Astrocyte (in vitro differentiated cells and primary cell): ENCODE data around the gene AQP12A. TPM values are rescaled to one million over a fixed set of nuclear protein-coding genes. Genes with fewer than 3 reads are reported as not detected.
"Not testable (repeated sequence)": the region's sequence is repeated elsewhere in the genome, so short reads cannot be mapped to it uniquely, and the experiment has no call there.

Experiments used
- DNase-seq: peaks from one replicate; pipeline ENCODE4 v3.0.0-alpha.2; 2010; ENCODE audit warnings: low read depth
- FAIRE-seq: peaks from 2 replicates; lab custom pipeline; 2011; peaks lifted over from hg19 to GRCh38; lab: Jason Lieb, UNC
- H2AFZ ChIP-seq: 2 replicates; pipeline ENCODE4 v1.6.0; 2012; ENCODE audit warnings: low read depth, low read length, inconsistent platforms
- H3K27ac ChIP-seq: 2 replicates; pipeline ENCODE4 v1.5.1; 2011; ENCODE audit warnings: low read depth, low read length, inconsistent platforms
- H3K27me3 ChIP-seq: 2 replicates; pipeline ENCODE4 v1.6.0; 2011; ENCODE audit warnings: low read length, inconsistent platforms; ENCODE audit not compliant: insufficient read depth
- H3K36me3 ChIP-seq: 2 replicates; pipeline ENCODE4 v1.5.1; 2011; ENCODE audit warnings: low read length, inconsistent platforms; ENCODE audit not compliant: insufficient read depth
- H3K4me1 ChIP-seq: 2 replicates; pipeline ENCODE4 v1.5.1; 2011; ENCODE audit warnings: low read length, inconsistent platforms; ENCODE audit not compliant: insufficient read depth
- H3K4me2 ChIP-seq: 2 replicates; pipeline ENCODE4 v1.6.0; 2012; ENCODE audit warnings: low read length, inconsistent platforms
- H3K4me3 ChIP-seq: 2 replicates; pipeline ENCODE4 v1.5.1; 2011; ENCODE audit warnings: low read depth, mild to moderate bottlenecking, low read length, inconsistent platforms; ENCODE audit not compliant: insufficient read depth
- H3K79me2 ChIP-seq: 2 replicates; pipeline ENCODE4 v1.6.0; 2012; ENCODE audit warnings: mild to moderate bottlenecking, low read length, inconsistent platforms; ENCODE audit not compliant: insufficient read depth
- H3K9ac ChIP-seq: 2 replicates; pipeline ENCODE4 v1.6.0; 2012; ENCODE audit warnings: mild to moderate bottlenecking, low read length, inconsistent platforms
- H3K9me3 ChIP-seq: 2 replicates; pipeline ENCODE4 v1.5.1; 2012; ENCODE audit warnings: low read depth, mild to moderate bottlenecking, low read length, inconsistent platforms; ENCODE audit not compliant: insufficient read depth
- H4K20me1 ChIP-seq: 2 replicates; pipeline ENCODE4 v1.6.0; 2012; ENCODE audit warnings: low read length, inconsistent platforms; ENCODE audit not compliant: insufficient read depth
- H3K27ac Mint-ChIP-seq: one replicate; pipeline ENCODE4 v1.8.0; 2021; ENCODE audit warnings: mild to moderate bottlenecking, mixed read lengths; ENCODE audit not compliant: unreplicated experiment
- H3K27me3 Mint-ChIP-seq: one replicate; pipeline ENCODE4 v1.8.0; 2021; ENCODE audit warnings: low read depth, mixed read lengths; ENCODE audit not compliant: unreplicated experiment
- H3K36me3 Mint-ChIP-seq: one replicate; pipeline ENCODE4 v1.8.0; 2021; ENCODE audit warnings: low read depth, mixed read lengths; ENCODE audit not compliant: unreplicated experiment
- H3K4me1 Mint-ChIP-seq: one replicate; pipeline ENCODE4 v1.8.0; 2021; ENCODE audit warnings: low read depth, mixed read lengths; ENCODE audit not compliant: unreplicated experiment
- H3K4me3 Mint-ChIP-seq: one replicate; pipeline ENCODE4 v1.8.0; 2021; ENCODE audit warnings: mild to moderate bottlenecking, moderate library complexity, mixed read lengths; ENCODE audit not compliant: unreplicated experiment
- H3K9me3 Mint-ChIP-seq: one replicate; pipeline ENCODE4 v1.8.0; 2021; ENCODE audit warnings: mild to moderate bottlenecking, mixed read lengths; ENCODE audit not compliant: unreplicated experiment
- EZH2 ChIP-seq: IDR thresholded peaks from 2 replicates; pipeline ENCODE4 v1.6.1; 2012; ENCODE audit warnings: mild to moderate bottlenecking, low read length, inconsistent platforms; ENCODE audit not compliant: insufficient read depth
- total RNA-seq: library from RNA; stranded (reverse); gene quantifications from 2 replicates; pipeline ENCODE4 v1.2.1, GENCODE V29; 2021
- TF ChIP-seq, protein P1 (sequence below): IDR thresholded peaks from 2 replicates; pipeline ENCODE4 v1.5.1; 2011; ENCODE audit warnings: low read depth, mild to moderate bottlenecking, inconsistent platforms, low read length, moderate library complexity; ENCODE audit not compliant: insufficient read depth

AQP12A gene
- total RNA-seq, 1 donor from 2014 or later, result not detected

DNA sequence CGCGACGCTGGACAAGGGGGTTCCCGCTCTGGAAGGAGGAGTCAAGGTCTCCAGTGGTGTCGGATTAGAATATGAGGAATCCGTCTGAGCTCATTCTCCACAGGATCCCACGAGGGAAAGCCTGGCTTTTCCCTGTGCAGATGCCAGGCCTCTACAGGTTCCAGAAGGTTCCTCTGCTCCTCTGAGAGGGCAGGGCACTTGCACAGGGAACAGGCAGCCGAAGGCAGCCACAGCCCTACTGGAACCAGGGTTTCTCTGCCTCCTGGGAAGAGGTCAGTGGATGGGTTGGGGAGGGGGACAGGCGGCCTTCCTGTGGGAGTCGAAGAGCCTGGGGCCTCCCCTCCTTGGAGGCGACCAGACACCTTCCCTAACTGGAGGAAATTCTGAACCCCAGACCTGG is 1.7 kb upstream of the AQP12A start:
- no peak overlapping the region for H3K27ac ChIP-seq
- H3K36me3 ChIP-seq, result no peaks in the 10 kb centered on the region
- DNase-seq (no peak), FAIRE-seq (no peak)
- no peak overlapping the region for H2AFZ ChIP-seq
- H3K4me2 ChIP-seq, result no peak overlapping the region
- no peaks in the 10 kb centered on the region for H3K9me3 Mint-ChIP-seq
- H3K4me1 ChIP-seq, result no peaks in the 10 kb centered on the region
- H3K27me3 ChIP-seq, result peaks cover 7% of the 10 kb centered on the region
- H3K9ac ChIP-seq, result no peak overlapping the region
- H3K9me3 ChIP-seq, result no peaks in the 10 kb centered on the region
- H4K20me1 ChIP-seq, result no peaks in the 10 kb centered on the region
- H3K4me3 ChIP-seq, result no peak overlapping the region
- no peaks in the 10 kb centered on the region for H3K4me1 Mint-ChIP-seq
- H3K36me3 Mint-ChIP-seq, result no peaks in the 10 kb centered on the region
- H3K79me2 ChIP-seq, result no peaks in the 10 kb centered on the region
- no peak overlapping the region for H3K4me3 Mint-ChIP-seq
- H3K27ac Mint-ChIP-seq, result no peak overlapping the region
- peaks cover 18% of the 10 kb centered on the region for H3K27me3 Mint-ChIP-seq
- no peak for TF ChIP-seq EZH2
- TF ChIP-seq, protein P1, sequence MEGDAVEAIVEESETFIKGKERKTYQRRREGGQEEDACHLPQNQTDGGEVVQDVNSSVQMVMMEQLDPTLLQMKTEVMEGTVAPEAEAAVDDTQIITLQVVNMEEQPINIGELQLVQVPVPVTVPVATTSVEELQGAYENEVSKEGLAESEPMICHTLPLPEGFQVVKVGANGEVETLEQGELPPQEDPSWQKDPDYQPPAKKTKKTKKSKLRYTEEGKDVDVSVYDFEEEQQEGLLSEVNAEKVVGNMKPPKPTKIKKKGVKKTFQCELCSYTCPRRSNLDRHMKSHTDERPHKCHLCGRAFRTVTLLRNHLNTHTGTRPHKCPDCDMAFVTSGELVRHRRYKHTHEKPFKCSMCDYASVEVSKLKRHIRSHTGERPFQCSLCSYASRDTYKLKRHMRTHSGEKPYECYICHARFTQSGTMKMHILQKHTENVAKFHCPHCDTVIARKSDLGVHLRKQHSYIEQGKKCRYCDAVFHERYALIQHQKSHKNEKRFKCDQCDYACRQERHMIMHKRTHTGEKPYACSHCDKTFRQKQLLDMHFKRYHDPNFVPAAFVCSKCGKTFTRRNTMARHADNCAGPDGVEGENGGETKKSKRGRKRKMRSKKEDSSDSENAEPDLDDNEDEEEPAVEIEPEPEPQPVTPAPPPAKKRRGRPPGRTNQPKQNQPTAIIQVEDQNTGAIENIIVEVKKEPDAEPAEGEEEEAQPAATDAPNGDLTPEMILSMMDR, result no peak

DNA sequence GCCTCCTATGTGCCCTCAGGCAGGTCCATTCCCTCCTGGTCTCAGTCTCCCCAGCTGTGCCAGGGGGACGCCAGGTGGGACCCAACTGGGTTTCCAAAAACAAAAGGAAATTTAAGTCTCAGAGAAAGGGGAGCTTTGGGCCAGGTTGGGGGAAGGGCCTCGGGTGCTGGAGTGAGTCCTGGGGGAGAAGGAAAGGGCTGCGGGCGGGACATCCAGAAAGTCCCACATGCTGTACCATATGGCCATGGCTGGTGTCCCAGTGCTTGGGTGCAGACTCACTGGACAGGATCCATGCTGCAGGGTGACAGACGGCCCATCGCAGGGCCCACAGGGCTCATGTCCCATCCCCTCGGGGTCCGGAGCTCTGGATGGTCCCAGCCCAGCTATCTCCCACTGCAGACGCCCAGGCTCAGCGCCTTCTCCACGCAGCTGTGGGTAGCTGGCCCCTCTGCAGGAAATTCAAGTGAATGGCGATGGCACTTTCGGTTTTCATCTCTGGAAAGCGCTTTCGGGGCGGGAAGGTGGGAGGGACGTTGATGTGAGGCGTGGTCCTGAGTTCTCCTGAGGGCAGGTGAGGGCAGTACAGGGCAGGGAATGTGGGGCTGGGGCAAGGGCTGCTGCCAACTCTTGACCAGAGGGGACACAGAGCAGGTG is 1.1 kb upstream of the AQP12A start:
- H3K27me3 Mint-ChIP-seq, result peaks cover 15% of the 10 kb centered on the region
- H3K4me2 ChIP-seq, H3K9me3 Mint-ChIP-seq, H4K20me1 ChIP-seq, H3K4me3 Mint-ChIP-seq, H3K4me1 ChIP-seq, H3K36me3 ChIP-seq, H3K36me3 Mint-ChIP-seq, H3K4me3 ChIP-seq, H3K79me2 ChIP-seq, H3K4me1 Mint-ChIP-seq, H3K27me3 ChIP-seq, FAIRE-seq, H3K9ac ChIP-seq, DNase-seq, H3K27ac ChIP-seq, H3K27ac Mint-ChIP-seq, H2AFZ ChIP-seq, H3K9me3 ChIP-seq: not testable (repeated sequence)

DNA sequence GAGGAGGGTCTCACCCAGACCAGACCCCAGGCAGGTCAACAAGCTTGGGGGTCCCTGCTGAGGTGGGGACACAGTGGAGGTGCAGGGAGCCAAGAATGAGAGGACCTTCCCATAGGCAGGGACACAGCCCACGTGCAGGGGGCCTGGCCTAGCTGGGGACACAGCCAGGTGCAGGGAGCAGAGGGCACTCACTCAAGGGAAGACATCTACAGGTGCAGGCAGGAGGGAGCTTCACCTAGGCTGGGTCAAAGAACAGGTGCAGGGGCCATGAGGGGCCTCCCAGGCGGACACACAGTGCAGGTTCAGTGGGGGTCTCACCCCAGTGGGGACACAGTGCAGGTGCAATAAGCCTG is 615 bp upstream of the AQP12A start:
- not testable (repeated sequence) for DNase-seq

DNA sequence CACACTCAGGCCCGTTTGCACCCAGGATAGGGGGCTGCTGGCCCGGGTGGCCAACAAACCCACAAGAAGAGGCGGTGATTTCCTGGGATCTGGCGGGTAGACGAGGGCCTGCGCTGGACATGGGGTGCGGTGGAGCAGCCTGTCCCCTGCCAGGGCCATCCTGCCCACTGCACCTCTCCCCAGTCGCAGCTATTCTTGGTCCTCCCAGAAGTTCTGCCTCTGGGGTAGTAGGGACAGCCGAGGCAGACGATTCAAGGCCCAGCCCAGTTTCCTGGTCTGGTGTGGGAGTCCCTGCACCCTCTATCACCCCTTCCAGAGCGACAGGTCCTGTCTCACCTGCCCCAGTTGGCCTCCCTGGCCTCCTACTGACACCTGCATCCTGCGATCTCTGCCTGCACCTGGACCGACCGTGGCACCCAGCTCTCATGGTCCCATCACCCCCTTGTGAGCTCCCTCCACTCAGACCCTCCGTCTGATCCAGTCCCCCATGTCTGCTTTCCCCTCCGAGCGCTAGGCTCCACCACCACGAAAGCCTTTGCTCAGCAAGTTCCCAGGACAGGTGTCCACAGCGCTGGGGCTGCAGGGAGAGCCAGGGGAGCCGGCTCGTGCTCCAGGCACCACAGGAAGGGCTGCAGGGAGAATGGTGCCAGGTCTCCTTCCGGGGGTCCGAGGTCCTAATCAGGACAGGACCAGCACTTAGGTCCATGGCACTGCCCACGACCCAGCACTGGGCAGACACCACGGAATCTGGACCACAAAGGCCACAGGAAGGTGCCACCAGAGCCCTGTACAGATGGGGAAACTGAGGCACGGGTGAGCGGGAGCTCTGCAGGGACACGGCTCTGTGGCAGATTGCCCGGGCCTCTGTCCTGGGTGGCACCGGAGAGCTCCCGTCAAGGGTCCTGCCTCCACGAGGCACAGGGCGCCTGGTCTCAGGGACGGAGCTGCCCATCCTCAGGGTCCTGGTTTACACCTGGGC is 1.2 kb downstream of the AQP12A start:
- H3K4me3 Mint-ChIP-seq, H3K27me3 ChIP-seq, H3K27me3 Mint-ChIP-seq, H3K27ac ChIP-seq, H3K4me1 ChIP-seq, H3K9me3 Mint-ChIP-seq, H3K9me3 ChIP-seq, DNase-seq, H2AFZ ChIP-seq, H3K79me2 ChIP-seq, FAIRE-seq, H3K4me2 ChIP-seq, H3K36me3 Mint-ChIP-seq, H3K27ac Mint-ChIP-seq, H3K9ac ChIP-seq, H3K36me3 ChIP-seq, H3K4me3 ChIP-seq, H4K20me1 ChIP-seq, H3K4me1 Mint-ChIP-seq: not testable (repeated sequence)

More for the DNA sequence above, 615 bp upstream of the AQP12A start:
- H3K36me3 ChIP-seq, H3K27ac Mint-ChIP-seq, FAIRE-seq, H3K9me3 Mint-ChIP-seq, H3K4me1 Mint-ChIP-seq, H3K27me3 ChIP-seq, H3K36me3 Mint-ChIP-seq, H3K9ac ChIP-seq, H2AFZ ChIP-seq, H3K27ac ChIP-seq, H3K4me2 ChIP-seq, H4K20me1 ChIP-seq, H3K4me1 ChIP-seq, H3K4me3 Mint-ChIP-seq, H3K9me3 ChIP-seq, H3K4me3 ChIP-seq, H3K79me2 ChIP-seq: not testable (repeated sequence)
- H3K27me3 Mint-ChIP-seq, result peaks cover 11% of the 10 kb centered on the region

DNA sequence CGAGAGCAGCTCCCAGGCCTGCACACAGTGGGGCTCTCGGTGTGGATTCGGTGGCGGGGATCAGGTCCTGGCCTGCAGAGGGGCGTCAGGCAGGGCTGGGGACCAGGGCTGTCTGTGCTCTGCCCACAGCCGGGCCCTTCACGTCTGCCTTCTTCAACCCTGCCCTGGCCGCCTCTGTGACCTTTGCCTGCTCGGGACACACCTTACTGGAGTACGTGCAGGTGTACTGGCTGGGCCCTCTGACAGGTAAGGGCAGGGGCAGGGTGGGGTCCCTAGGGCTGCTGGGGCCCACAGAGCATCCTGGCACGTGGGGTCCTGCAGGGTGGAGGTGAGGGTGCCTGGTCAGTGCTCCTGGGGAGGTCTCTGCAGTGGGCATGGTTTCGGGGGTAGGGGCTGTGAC is 2.6 kb downstream of the AQP12A start:
- DNase-seq, H3K4me1 Mint-ChIP-seq, H4K20me1 ChIP-seq, H3K4me3 Mint-ChIP-seq, H3K4me2 ChIP-seq, FAIRE-seq, H2AFZ ChIP-seq, H3K27ac ChIP-seq, H3K9ac ChIP-seq, H3K36me3 ChIP-seq, H3K9me3 Mint-ChIP-seq, H3K36me3 Mint-ChIP-seq, H3K27me3 ChIP-seq, H3K9me3 ChIP-seq, H3K27ac Mint-ChIP-seq, H3K4me3 ChIP-seq, H3K4me1 ChIP-seq, H3K79me2 ChIP-seq, H3K27me3 Mint-ChIP-seq: not testable (repeated sequence)
